ENCODE data around the gene YWHAG. TPM values are rescaled to one million over a fixed set of nuclear protein-coding genes. Genes with fewer than 3 reads are reported as not detected.

Gene YWHAG
- total RNA-seq, 2 experiments from 2014 or later, result 138 to 143 TPM

DNA sequence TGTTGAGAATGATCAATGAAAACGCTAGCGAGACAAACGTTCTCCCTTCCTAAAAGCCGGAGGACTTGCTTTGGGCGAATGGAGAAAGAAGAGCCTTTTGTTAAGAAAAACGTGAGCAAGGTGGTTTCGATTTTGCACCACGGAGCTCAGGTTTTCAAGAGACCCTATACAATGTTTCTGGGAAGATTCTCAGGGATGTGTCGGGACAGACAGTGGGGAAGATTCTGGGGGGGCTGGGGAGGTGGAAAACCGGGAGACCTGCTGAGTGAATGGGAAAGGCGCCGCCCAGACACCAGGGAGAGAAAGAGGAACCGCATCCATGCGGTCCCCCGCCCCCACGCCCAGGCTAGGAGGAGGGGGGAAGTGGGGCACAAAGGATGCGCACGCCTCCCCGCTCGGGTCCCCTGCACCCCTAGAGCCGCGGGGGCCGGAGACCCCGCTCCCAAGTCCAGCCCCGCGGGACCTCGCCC is 745 bp downstream of the YWHAG start:
- Mint-ChIP-seq H3K9me3 (no peaks in the 10 kb centered on the region), H3K36me3 (ENCODE audit: low read depth) (peaks cover 39% of the 10 kb centered on the region), H3K4me3 (peak overlapping the region; percentile 96), H3K27me3 (no peaks in the 10 kb centered on the region), H3K4me1 (ENCODE audit: low read depth) (peaks cover 34% of the 10 kb centered on the region), H3K27ac (peak overlapping the region; percentile 97)
- intact Hi-C loops (cut with micrococcal nuclease), result no loop called here
- ChIA-PET POLR2A (interaction anchor here (0.9 to 2.1 kb wide), 9 partner anchors 8 to 40 kb away, joined by 3 to 11 read pairs (median 5); no protein-coding TSS in a partner anchor), CTCF (interaction anchor here (1.0 to 1.6 kb wide), 3 partner anchors 39 to 179 kb away, joined by 4 to 5 read pairs (median 5); no protein-coding TSS in a partner anchor)
- no peak for TF ChIP-seq CTCF (IDR thresholded peaks at IDR 0.05)
- ATAC-seq, result no peak
- peak; percentile 68 for DNase-seq

GRCh38 chr7:76357475-76358010 is 1.2 kb downstream of the YWHAG start:
- Mint-ChIP-seq H3K27ac (peak overlapping the region; percentile 97), H3K27me3 (no peaks in the 10 kb centered on the region), H3K9me3 (no peaks in the 10 kb centered on the region), H3K4me1 (ENCODE audit: low read depth) (peaks cover 37% of the 10 kb centered on the region), H3K4me3 (peak overlapping the region; percentile 96), H3K36me3 (ENCODE audit: low read depth) (peaks cover 39% of the 10 kb centered on the region)
- intact Hi-C loops (cut with micrococcal nuclease), result no loop called here
- CTCF ChIA-PET, result interaction anchor here (1.0 to 1.6 kb wide), 3 partner anchors 39 to 179 kb away, joined by 4 to 5 read pairs (median 5); no protein-coding TSS in a partner anchor
- POLR2A ChIA-PET, result interaction anchor here (0.9 to 1.9 kb wide), 6 partner anchors 16 to 40 kb away, joined by 3 to 8 read pairs (median 5); no protein-coding TSS in a partner anchor
- DNase-seq, result no peak
- TF ChIP-seq CTCF (IDR thresholded peaks at IDR 0.05), result no peak
- no peak for ATAC-seq

GRCh38 chr7:76356823-76357222 is 2.0 kb downstream of the YWHAG start:
- Mint-ChIP-seq H3K27ac (peak overlapping the region; percentile 97), H3K27me3 (no peaks in the 10 kb centered on the region), H3K36me3 (ENCODE audit: low read depth) (peaks cover 45% of the 10 kb centered on the region), H3K9me3 (no peaks in the 10 kb centered on the region), H3K4me3 (peak overlapping the region; percentile 96), H3K4me1 (ENCODE audit: low read depth) (peaks cover 43% of the 10 kb centered on the region)
- TF ChIP-seq CTCF (IDR thresholded peaks at IDR 0.05), result peak; percentile 12
- POLR2A ChIA-PET, result interaction anchor here (0.9 to 1.9 kb wide), 4 partner anchors 11 to 39 kb away, joined by 3 to 8 read pairs (median 5); no protein-coding TSS in a partner anchor
- intact Hi-C loops (cut with micrococcal nuclease), result no loop called here
- ATAC-seq, result no peak
- DNase-seq, result no peak
- CTCF ChIA-PET, result no interaction called here

DNA sequence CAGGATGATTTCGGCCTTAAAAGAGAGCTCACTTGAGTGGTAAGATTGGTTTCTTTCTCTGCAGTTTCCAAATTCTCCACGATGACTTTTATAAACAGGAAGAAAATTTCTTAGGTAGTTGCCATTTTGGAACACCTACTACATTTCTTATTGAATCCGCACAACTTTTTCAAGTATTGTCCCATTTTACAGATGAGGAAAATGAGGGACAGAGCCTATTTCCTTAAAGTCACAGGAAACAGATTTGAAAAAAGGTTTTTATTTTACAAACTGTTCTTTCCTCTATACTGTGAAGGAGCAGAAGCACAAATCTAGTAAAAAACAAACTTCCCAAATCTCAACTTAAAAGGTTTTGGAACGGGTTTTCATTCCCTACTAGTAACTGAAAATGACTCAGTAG is 2.7 kb downstream of the YWHAG start:
- no peak for TF ChIP-seq CTCF (IDR thresholded peaks at IDR 0.05)
- H3K4me3 Mint-ChIP-seq, result peak overlapping the region; percentile 27
- H3K36me3 Mint-ChIP-seq (ENCODE audit: low read depth), result peaks cover 52% of the 10 kb centered on the region
- ChIA-PET CTCF (no interaction called here), POLR2A (interaction anchor here (0.7 to 1.9 kb wide), 3 partner anchors 11 to 202 kb away, joined by 3 to 8 read pairs (median 3); no protein-coding TSS in a partner anchor)
- H3K27ac Mint-ChIP-seq, result no peak overlapping the region
- ATAC-seq (no peak), DNase-seq (no peak)
- no peaks in the 10 kb centered on the region for H3K9me3 Mint-ChIP-seq
- intact Hi-C loops (cut with micrococcal nuclease), result no loop called here
- H3K4me1 Mint-ChIP-seq (ENCODE audit: low read depth), result peaks cover 50% of the 10 kb centered on the region
- H3K27me3 Mint-ChIP-seq, result no peaks in the 10 kb centered on the region

All from activated CD8-positive, alpha-beta T cell treated with anti-CD3 and anti-CD28 coated beads for 36 hours (primary cell).